Measurements from ENCODE around the gene USP6NL.

The USP6NL gene

DNA sequence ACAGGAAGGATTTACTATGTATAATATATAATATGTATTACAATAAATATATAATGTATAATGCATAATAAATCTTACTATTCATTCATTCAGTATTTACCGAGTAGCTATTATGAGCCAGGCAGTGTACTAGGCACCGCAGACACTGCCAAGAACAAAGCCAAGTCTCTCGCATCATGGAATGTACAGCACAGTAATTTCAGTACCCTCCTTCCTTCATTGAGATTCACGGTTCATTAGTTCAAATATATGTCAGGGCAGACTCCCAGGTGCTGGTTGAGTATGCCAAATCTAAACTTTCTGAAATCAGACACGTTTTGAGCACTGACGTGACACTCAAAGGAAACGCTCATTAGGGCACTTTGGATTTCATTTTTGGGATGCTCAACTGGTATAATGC is 9.1 kb downstream of the USP6NL start:
- Histone ChIP-seq H3K27ac (ENCODE audit: low read length) (no peak overlapping the region), H3K4me1 (ENCODE audit: insufficient read depth, low read length) (peaks cover 27% of the 10 kb centered on the region), H3K36me3 (ENCODE audit: insufficient read depth, low read depth, low read length) (no peaks in the 10 kb centered on the region), H3K4me3 (ENCODE audit: low read length) (no peak overlapping the region), H3K9me3 (ENCODE audit: insufficient read depth, low read depth, low read length) (no peaks in the 10 kb centered on the region), H3K27me3 (ENCODE audit: insufficient read depth, low read length) (no peaks in the 10 kb centered on the region), H3K9ac (ENCODE audit: low read depth, low read length) (no peak overlapping the region)

DNA sequence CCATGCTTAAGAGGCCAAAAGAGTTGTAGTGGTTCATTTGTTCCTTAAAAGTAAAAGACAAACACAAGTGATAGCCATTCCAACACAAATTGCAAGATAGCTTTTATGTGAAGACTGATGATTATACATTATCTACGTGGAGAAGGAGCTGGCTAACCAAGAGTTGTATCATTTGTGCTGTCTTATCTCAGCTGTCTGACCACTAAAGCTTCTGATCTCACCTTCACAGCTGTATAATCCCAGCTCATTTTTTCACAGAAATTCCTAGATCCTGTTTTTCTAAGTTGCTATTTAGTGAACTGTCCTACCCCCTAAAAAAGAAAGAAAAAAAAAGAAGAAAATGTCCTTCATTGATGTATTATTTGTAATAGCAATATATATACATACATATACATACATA is 9.8 kb downstream of the USP6NL start:
- H3K9ac ChIP-seq (ENCODE audit: low read depth, low read length): no peak overlapping the region
- no peaks in the 10 kb centered on the region for H3K27me3 ChIP-seq (ENCODE audit: insufficient read depth, low read length)
- no peak overlapping the region for H3K27ac ChIP-seq (ENCODE audit: low read length)
- H3K4me3 ChIP-seq (ENCODE audit: low read length): no peak overlapping the region
- no peaks in the 10 kb centered on the region for H3K36me3 ChIP-seq (ENCODE audit: insufficient read depth, low read depth, low read length)
- H3K9me3 ChIP-seq (ENCODE audit: insufficient read depth, low read depth, low read length): no peaks in the 10 kb centered on the region
- H3K4me1 ChIP-seq (ENCODE audit: insufficient read depth, low read length): peaks cover 27% of the 10 kb centered on the region

DNA sequence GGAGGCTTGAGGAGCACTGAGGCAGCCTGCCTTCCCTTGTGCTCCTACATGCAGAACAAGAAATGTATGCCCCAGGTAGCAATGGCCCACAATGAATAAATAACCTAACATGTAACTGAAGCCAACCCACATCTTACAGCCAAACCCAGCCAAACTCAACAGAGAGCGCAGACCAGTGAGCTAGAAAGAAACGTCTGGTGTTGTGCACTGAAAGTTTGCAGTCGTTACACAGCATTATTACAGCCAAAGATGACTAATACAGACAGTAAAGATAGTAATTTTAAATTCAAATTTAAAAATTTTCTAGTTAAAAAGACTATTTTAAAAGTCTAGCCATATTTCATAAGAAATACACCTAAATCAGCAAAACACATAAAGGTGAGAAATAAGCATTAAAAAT is 11.2 kb downstream of the USP6NL start:
- Histone ChIP-seq H3K4me3 (ENCODE audit: low read length) (no peak overlapping the region), H3K4me1 (ENCODE audit: insufficient read depth, low read length) (peaks cover 26% of the 10 kb centered on the region), H3K27me3 (ENCODE audit: insufficient read depth, low read length) (no peaks in the 10 kb centered on the region), H3K9ac (ENCODE audit: low read depth, low read length) (no peak overlapping the region), H3K9me3 (ENCODE audit: insufficient read depth, low read depth, low read length) (no peaks in the 10 kb centered on the region), H3K27ac (ENCODE audit: low read length) (no peak overlapping the region), H3K36me3 (ENCODE audit: insufficient read depth, low read depth, low read length) (peaks cover 3% of the 10 kb centered on the region; the same call in 1 of the 2 replicates)

DNA sequence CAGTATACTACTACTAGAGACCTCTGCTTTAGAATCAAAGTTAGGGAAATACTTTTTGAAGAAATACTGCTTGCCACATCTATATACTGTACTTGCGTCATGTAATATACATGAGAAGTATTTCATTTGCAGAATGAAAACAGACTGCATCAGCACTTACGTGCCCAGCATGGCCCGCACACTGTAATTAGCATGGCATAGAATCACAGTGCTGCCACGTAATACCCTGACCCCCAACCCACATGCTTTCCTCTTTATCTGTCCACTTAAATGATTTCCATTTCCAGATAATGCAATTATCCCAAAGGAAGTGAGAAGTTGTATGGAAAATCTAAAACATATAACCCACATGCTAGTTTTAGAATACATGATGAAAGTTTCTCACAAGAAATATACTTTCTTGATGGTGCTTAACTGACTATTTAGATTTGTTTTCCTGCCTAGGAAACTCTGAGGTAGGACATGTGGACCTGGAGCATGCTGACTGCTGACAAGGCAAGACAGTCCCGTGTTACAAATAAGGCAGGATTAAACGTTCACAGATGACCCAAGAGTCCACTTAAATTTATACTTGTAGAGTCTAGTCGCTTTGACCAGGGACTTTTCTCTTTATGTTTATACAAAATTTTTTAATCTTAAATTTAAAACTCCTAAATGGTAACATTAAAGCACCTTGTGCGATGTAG is 12.6 kb downstream of the USP6NL start:
- Histone ChIP-seq H3K9ac (ENCODE audit: low read depth, low read length) (no peak overlapping the region), H3K27me3 (ENCODE audit: insufficient read depth, low read length) (no peaks in the 10 kb centered on the region), H3K36me3 (ENCODE audit: insufficient read depth, low read depth, low read length) (peaks cover 13% of the 10 kb centered on the region; the same call in 1 of the 2 replicates), H3K4me1 (ENCODE audit: insufficient read depth, low read length) (peaks cover 15% of the 10 kb centered on the region), H3K9me3 (ENCODE audit: insufficient read depth, low read depth, low read length) (no peaks in the 10 kb centered on the region), H3K27ac (ENCODE audit: low read length) (no peak overlapping the region), H3K4me3 (ENCODE audit: low read length) (no peak overlapping the region)

DNA sequence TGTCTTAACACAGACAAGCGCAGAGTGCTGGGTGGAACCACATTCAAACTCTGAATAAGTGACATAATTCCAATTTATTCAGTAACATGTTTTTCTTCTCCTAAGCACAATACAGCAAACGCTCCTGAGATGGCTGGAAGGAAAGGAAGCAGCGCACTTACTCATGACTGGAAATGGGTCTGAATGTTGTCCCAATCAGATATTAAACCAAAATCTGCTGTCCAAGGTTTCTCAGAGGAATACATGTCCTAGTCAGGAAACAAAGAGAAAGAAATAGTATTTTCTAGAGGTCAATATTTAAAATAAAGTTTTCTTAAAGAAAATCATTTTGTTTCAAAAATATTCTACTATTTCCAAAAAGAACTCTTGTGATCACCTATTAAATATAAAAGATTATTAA is 14.0 kb downstream of the USP6NL start:
- Histone ChIP-seq H3K9ac (ENCODE audit: low read depth, low read length) (no peak overlapping the region), H3K4me1 (ENCODE audit: insufficient read depth, low read length) (peaks cover under 1% of the 10 kb centered on the region; the same call in 1 of the 2 replicates), H3K9me3 (ENCODE audit: insufficient read depth, low read depth, low read length) (no peaks in the 10 kb centered on the region), H3K27me3 (ENCODE audit: insufficient read depth, low read length) (no peaks in the 10 kb centered on the region), H3K27ac (ENCODE audit: low read length) (no peak overlapping the region), H3K4me3 (ENCODE audit: low read length) (no peak overlapping the region), H3K36me3 (ENCODE audit: insufficient read depth, low read depth, low read length) (peaks cover 13% of the 10 kb centered on the region; the same call in 1 of the 2 replicates)

DNA sequence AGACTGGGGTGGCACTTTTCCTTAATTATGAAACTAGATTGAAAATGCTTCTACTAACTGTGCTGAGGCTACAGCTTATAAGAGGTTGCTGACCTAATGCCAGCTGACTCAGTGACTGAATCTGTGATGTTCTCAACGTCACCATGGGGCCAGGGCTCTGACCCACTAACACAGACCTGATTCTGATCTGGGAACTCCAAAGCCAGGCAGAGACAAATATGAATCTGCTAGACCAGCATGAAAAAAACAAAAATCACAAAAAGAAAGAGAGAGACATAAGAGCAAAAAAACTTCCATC is 16.1 kb downstream of the USP6NL start:
- H3K36me3 ChIP-seq (ENCODE audit: insufficient read depth, low read depth, low read length): peaks cover 13% of the 10 kb centered on the region; the same call in 1 of the 2 replicates
- no peak overlapping the region for H3K9ac ChIP-seq (ENCODE audit: low read depth, low read length)
- H3K27me3 ChIP-seq (ENCODE audit: insufficient read depth, low read length): no peaks in the 10 kb centered on the region
- H3K27ac ChIP-seq (ENCODE audit: low read length): no peak overlapping the region
- H3K4me1 ChIP-seq (ENCODE audit: insufficient read depth, low read length): peaks cover 4% of the 10 kb centered on the region; the same call in 1 of the 2 replicates
- H3K9me3 ChIP-seq (ENCODE audit: insufficient read depth, low read depth, low read length): no peaks in the 10 kb centered on the region
- H3K4me3 ChIP-seq (ENCODE audit: low read length): no peak overlapping the region

DNA sequence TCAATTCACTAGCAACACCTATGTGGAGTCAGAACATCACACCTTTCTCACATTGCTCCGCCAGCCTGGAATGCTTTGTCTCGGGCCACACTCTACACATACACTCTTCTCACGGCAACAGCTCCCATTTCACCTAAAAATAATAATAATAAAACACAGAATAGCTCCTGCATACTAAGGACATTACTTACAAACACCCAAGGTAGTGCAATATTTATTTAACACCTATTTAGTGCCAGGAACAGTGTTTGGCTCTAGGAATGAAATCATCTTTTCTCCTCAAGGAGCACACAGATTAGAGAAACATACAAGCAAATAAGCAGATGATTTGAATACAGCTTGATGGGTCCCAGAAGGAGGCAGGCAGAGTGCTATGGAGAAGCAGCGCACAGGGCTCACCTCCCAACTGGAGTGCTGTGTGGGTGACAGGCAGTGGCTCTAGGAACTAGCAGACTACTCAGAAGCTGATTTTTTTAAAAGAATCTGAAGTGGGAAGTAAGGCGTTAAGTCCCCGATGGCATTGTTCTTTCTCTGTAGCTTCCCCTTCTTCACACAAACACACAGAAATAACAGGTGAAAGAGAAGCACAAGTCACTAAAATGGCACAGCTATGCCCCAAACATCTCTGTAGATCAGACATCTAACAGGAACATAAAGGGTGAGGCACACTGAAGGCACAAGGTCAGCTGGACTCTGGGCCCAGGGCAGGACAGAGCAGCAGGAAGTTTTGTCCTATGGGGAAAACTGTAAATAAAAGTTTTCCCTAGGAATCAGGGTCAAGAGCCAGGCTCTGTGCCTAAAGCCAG is 16.7 kb downstream of the USP6NL start:
- Histone ChIP-seq H3K36me3 (ENCODE audit: insufficient read depth, low read depth, low read length) (peaks cover 13% of the 10 kb centered on the region; the same call in 1 of the 2 replicates), H3K27ac (ENCODE audit: low read length) (no peak overlapping the region), H3K9me3 (ENCODE audit: insufficient read depth, low read depth, low read length) (no peaks in the 10 kb centered on the region), H3K4me3 (ENCODE audit: low read length) (no peak overlapping the region), H3K27me3 (ENCODE audit: insufficient read depth, low read length) (no peaks in the 10 kb centered on the region), H3K9ac (ENCODE audit: low read depth, low read length) (no peak overlapping the region), H3K4me1 (ENCODE audit: insufficient read depth, low read length) (peaks cover 4% of the 10 kb centered on the region; the same call in 1 of the 2 replicates)

DNA sequence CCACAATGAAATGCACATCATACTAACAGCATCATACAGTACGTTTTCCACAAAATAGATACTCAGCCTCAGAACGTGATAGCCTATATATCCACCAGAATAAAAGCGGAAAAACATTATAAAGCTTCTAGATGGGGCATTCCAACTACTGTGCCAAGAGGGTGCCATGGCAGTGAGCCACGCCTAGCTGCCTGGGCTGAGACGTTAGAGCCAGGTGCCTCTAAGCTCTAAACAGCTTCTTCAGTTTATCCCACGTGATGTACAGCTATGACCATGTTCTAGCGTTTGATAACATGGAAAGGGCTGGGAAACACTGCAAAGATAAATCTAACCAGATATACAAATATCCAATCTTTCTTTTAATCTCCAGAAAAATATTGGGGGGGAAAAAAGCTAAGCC is 17.8 kb downstream of the USP6NL start:
- H3K27me3 ChIP-seq (ENCODE audit: insufficient read depth, low read length): no peaks in the 10 kb centered on the region
- no peak overlapping the region for H3K4me3 ChIP-seq (ENCODE audit: low read length)
- no peaks in the 10 kb centered on the region for H3K9me3 ChIP-seq (ENCODE audit: insufficient read depth, low read depth, low read length)
- no peak overlapping the region for H3K9ac ChIP-seq (ENCODE audit: low read depth, low read length)
- no peak overlapping the region for H3K27ac ChIP-seq (ENCODE audit: low read length)
- H3K36me3 ChIP-seq (ENCODE audit: insufficient read depth, low read depth, low read length): peaks cover 13% of the 10 kb centered on the region; the same call in 1 of the 2 replicates
- H3K4me1 ChIP-seq (ENCODE audit: insufficient read depth, low read length): peaks cover 4% of the 10 kb centered on the region; the same call in 1 of the 2 replicates

DNA sequence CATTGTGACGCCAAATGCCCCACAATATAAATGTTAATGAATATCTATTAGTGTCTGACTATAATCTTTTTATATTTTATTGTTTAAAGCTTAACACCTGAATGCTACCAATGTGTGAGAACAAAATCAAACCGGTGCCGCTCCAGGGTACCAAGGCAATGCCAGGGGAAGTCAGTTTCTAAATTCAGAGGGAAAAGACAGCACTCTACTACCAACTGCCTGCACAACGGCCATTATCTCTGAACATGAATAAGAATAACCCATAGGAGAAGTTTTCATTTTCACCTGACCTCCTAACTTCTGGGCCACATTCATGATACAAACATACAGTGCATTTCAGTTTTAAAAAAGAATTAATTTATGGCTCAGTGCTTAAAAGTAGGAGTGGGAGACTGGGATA is 21.7 kb downstream of the USP6NL start:
- peaks cover 8% of the 10 kb centered on the region; the same call in 1 of the 2 replicates for H3K4me1 ChIP-seq (ENCODE audit: insufficient read depth, low read length)

DNA sequence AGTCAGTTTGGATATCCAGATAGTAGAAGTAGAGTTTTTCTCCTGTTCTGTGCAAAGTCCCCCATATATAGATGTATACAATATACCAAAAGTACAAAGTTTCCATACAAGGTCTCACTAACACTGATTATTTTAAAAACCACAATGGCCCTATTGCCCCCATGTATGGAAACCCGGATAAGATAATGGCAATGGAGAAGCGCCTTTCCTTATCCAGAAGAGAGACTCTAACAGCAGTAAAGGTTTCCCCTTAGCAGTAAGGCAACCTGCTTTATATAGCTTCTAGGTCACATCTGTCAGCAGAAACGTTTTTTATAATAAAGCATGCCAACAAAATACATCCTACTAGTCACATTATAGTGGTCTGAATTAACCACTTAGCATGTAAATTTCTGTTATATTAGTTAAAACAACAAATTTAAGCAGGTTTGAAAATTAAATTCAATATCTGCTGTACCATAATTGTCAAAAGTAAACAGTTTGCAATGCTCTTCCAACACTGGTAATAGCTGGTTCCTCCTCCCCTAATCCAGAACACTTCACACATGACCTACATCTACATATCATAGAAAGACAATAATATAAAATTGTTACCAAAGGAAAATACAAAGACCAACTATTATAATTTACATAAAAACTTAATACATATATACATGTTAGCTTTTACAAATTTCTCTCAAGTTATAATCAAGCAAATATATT is 22.4 kb downstream of the USP6NL start:
- Histone ChIP-seq H3K27ac (ENCODE audit: low read length) (no peak overlapping the region), H3K9ac (ENCODE audit: low read depth, low read length) (no peak overlapping the region), H3K9me3 (ENCODE audit: insufficient read depth, low read depth, low read length) (peaks cover 9% of the 10 kb centered on the region), H3K4me3 (ENCODE audit: low read length) (no peak overlapping the region), H3K4me1 (ENCODE audit: insufficient read depth, low read length) (peaks cover 8% of the 10 kb centered on the region; the same call in 1 of the 2 replicates), H3K36me3 (ENCODE audit: insufficient read depth, low read depth, low read length) (peaks cover 5% of the 10 kb centered on the region; the same call in 1 of the 2 replicates), H3K27me3 (ENCODE audit: insufficient read depth, low read length) (no peaks in the 10 kb centered on the region)

More for the DNA sequence above, 21.7 kb downstream of the USP6NL start:
- H3K9ac ChIP-seq (ENCODE audit: low read depth, low read length): no peak overlapping the region
- no peaks in the 10 kb centered on the region for H3K27me3 ChIP-seq (ENCODE audit: insufficient read depth, low read length)
- peaks cover 10% of the 10 kb centered on the region; the same call in 1 of the 2 replicates for H3K36me3 ChIP-seq (ENCODE audit: insufficient read depth, low read depth, low read length)
- H3K9me3 ChIP-seq (ENCODE audit: insufficient read depth, low read depth, low read length): peaks cover 9% of the 10 kb centered on the region
- H3K27ac ChIP-seq (ENCODE audit: low read length): no peak overlapping the region
- no peak overlapping the region for H3K4me3 ChIP-seq (ENCODE audit: low read length)

DNA sequence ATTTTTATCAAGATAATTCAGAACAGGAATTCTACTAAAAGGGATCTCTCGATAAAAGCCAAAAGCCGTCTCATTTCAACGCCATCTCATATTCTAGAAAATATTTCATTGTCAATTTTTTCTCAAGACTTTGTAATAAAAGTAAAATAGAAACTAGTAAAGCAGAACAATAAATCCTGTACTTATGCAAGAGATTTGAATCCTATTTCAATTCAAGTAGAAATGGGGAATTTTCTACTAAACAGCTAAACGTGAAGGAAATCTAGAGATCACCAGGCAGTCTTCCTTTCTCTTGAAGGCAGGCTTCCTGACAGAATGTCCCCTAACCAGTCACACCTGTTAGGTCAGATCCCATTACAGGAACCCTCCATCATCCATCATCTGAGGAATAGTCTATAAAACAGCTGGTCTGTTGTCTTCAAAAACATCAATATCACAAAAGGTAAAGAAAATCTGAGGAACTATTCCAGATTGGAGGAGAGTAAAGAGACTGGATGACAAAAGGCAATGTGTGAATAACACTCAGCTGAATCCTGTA is 23.7 kb downstream of the USP6NL start:
- H3K27ac ChIP-seq (ENCODE audit: low read length): no peak overlapping the region
- H3K9me3 ChIP-seq (ENCODE audit: insufficient read depth, low read depth, low read length): peaks cover 9% of the 10 kb centered on the region

More for the DNA sequence above, 23.7 kb downstream of the USP6NL start:
- no peak overlapping the region for H3K4me3 ChIP-seq (ENCODE audit: low read length)
- H3K27me3 ChIP-seq (ENCODE audit: insufficient read depth, low read length): no peaks in the 10 kb centered on the region
- peaks cover 8% of the 10 kb centered on the region; the same call in 1 of the 2 replicates for H3K4me1 ChIP-seq (ENCODE audit: insufficient read depth, low read length)
- H3K9ac ChIP-seq (ENCODE audit: low read depth, low read length): no peak overlapping the region
- peaks cover 5% of the 10 kb centered on the region; the same call in 1 of the 2 replicates for H3K36me3 ChIP-seq (ENCODE audit: insufficient read depth, low read depth, low read length)
